ENCODE measurements around the gene LIPI. TPM values are rescaled to one million over a fixed set of nuclear protein-coding genes. Genes with fewer than 3 reads are reported as not detected.

The LIPI gene
- total RNA-seq, 1 experiment from 2014 or later: not detected

GRCh38 chr21:14076143-14076806, 134.5 kb downstream of the LIPI start:
- Mint-ChIP-seq H3K9me3 (peaks cover 67 to 82% of the 10 kb centered on the region in 2 experiments), H3K27me3 (ENCODE audit: low read depth) (no peaks in the 10 kb centered on the region), H3K36me3 (ENCODE audit: insufficient read depth in 1 of 3, low read depth in 3 of 3) (peaks cover 9 to 30% (median 24%) of the 10 kb centered on the region in 3 experiments; a peak in 6 of 7 replicates), H3K4me1 (peaks cover 0 to 7% of the 10 kb centered on the region in 2 experiments; a peak in 2 of 4 replicates), H3K4me3 (no peak overlapping the region), H3K27ac (no peak overlapping the region)
- Histone ChIP-seq H4K20me1 (ENCODE audit: control insufficient read depth, insufficient read depth, insufficient read length) (no peaks in the 10 kb centered on the region), H2AFZ (ENCODE audit: low read length) (no peak overlapping the region), H3T11ph (ENCODE audit: low read length) (no peak overlapping the region), H3K27ac (ENCODE audit: insufficient read length, low read depth, low read length) (no peak overlapping the region), H3K9me3 (ENCODE audit: control insufficient read depth, low read depth, low read length) (no peaks in the 10 kb centered on the region), H3K4me2 (ENCODE audit: insufficient read depth, insufficient read length, low read length) (no peak overlapping the region), H2BK12ac (ENCODE audit: insufficient read length, low read depth, low read length) (no peak overlapping the region), H3K14ac (ENCODE audit: insufficient read depth, low read length) (no peak overlapping the region), H3K9ac (ENCODE audit: extremely low read depth, insufficient read length, low read length) (no peak overlapping the region), H3K4me1 (ENCODE audit: insufficient read depth, low read length) (no peaks in the 10 kb centered on the region), H2BK20ac (ENCODE audit: low read depth, low read length, poor library complexity, severe bottlenecking) (no peak overlapping the region), H4K8ac (replicated peaks; ENCODE audit: insufficient read length, low read depth, low read length) (no peak overlapping the region), H3K79me1 (ENCODE audit: insufficient read depth, low read depth, low read length, poor library complexity, severe bottlenecking) (no peaks in the 10 kb centered on the region), H3K56ac (ENCODE audit: insufficient read length, low read depth, low read length) (no peak overlapping the region), H4K91ac (ENCODE audit: insufficient read length, low read depth, low read length) (no peak overlapping the region), H3K27me3 (ENCODE audit: insufficient read depth, low read length) (no peaks in the 10 kb centered on the region), H3K18ac (ENCODE audit: insufficient read length, low read depth, low read length) (no peak overlapping the region), H3K23ac (ENCODE audit: insufficient read length, low read depth, low read length) (no peak overlapping the region), H2BK5ac (ENCODE audit: insufficient read length, low read length) (no peak overlapping the region), H3K23me2 (ENCODE audit: insufficient read length, low read depth, low read length, poor library complexity, severe bottlenecking) (no peaks in the 10 kb centered on the region), H2BK120ac (ENCODE audit: low read depth, low read length, poor library complexity, severe bottlenecking) (no peak overlapping the region), H4K5ac (ENCODE audit: insufficient read length, low read depth, low read length) (no peak overlapping the region), H2AK5ac (ENCODE audit: insufficient read length, low read length) (no peak overlapping the region), H3K79me2 (ENCODE audit: insufficient read depth, low read length) (no peaks in the 10 kb centered on the region), H3K4ac (ENCODE audit: low read depth, low read length) (no peak overlapping the region), H2BK15ac (ENCODE audit: low read depth, low read length) (no peak overlapping the region)
- DNase-seq: no peak
- no CpG with 5 or more reads among the region's 32 CpGs for WGBS (ENCODE audit: extremely low coverage, insufficient read length, low lambda C conversion rate)
- no peak for TF ChIP-seq CTCF (conservative IDR thresholded peaks at IDR 0.05)
